OCI-LY3 (cell line): Measurements from ENCODE around the gene DNM3.

Source experiments
- H2AFZ ChIP-seq: fragments of 200-600, 300-600 bp; shearing (Covaris generic); 2 replicates; pipeline ENCODE4 v1.6.0; 2014; ENCODE audit warnings: antibody characterized with exemption, low read depth, low read length
- H3K27ac ChIP-seq: fragments of 200-600, 300-600 bp; sonication (generic); 2 replicates; pipeline ENCODE4 v1.5.1; 2014; ENCODE audit warnings: mild to moderate bottlenecking, low read length, moderate library complexity, mixed read lengths
- H3K27me3 ChIP-seq: fragments of 200-600, 300-600 bp; sonication (generic); 2 replicates; pipeline ENCODE4 v1.6.1; 2014; ENCODE audit warnings: low read depth, low read length, mixed read lengths
- H3K36me3 ChIP-seq: fragments of 200-600, 300-600 bp; sonication (generic); replicated peaks from 2 replicates; pipeline ENCODE3; 2014; ENCODE audit warnings: low read depth, low read length, mixed read lengths
- H3K4me1 ChIP-seq: fragments of 300-600, 200-600 bp; sonication (generic); 2 replicates; pipeline ENCODE4 v1.6.1; 2014; ENCODE audit warnings: low read length, mixed read lengths
- H3K4me2 ChIP-seq: fragments of 200-600, 300-600 bp; sonication (generic); 2 replicates; pipeline ENCODE4 v1.6.1; 2014; ENCODE audit warnings: low read length, mixed read lengths
- H3K4me3 ChIP-seq: fragments of 300-600, 200-600 bp; sonication (generic); 2 replicates; pipeline ENCODE4 v1.5.1; 2014; ENCODE audit warnings: antibody characterized with exemption, mild to moderate bottlenecking, low read length, moderate library complexity
- H3K79me2 ChIP-seq: fragments of 300-600, 200-600 bp; shearing (Covaris generic); 2 replicates; pipeline ENCODE4 v1.6.1; 2014; ENCODE audit warnings: mild to moderate bottlenecking, low read length, mixed read lengths
- H3K9ac ChIP-seq: fragments of 300-600, 200-600 bp; shearing (Covaris generic); 2 replicates; pipeline ENCODE4 v1.6.0; 2014; ENCODE audit warnings: mild to moderate bottlenecking, low read length, moderate library complexity
- H3K9me3 ChIP-seq: fragments of 200-600, 300-600 bp; shearing (Covaris generic); 2 replicates; pipeline ENCODE4 v1.6.1; 2014; ENCODE audit warnings: low read length, mixed read lengths; ENCODE audit not compliant: insufficient read depth
- H4K20me1 ChIP-seq: fragments of 200-600, 300-600 bp; sonication (generic); 2 replicates; pipeline ENCODE4 v1.6.1; 2016; ENCODE audit warnings: low read length, mixed read lengths; ENCODE audit not compliant: insufficient read depth
- CTCF ChIP-seq: fragments of 200-600, 300-600 bp; sonication (generic); IDR thresholded peaks from 2 replicates; pipeline ENCODE4 v1.5.1; 2014; ENCODE audit warnings: antibody characterized with exemption, low read length, low read depth
- EZH2phosphoT487 ChIP-seq: fragments of 200-600 bp; shearing (Covaris generic); IDR thresholded peaks from 2 replicates; pipeline ENCODE4 v1.6.1; 2018; ENCODE audit warnings: antibody characterized with exemption, mixed run types, low read depth

The DNM3 gene

GRCh38 chr1:171884475-171884874, 43.2 kb downstream of the DNM3 start:
- Histone ChIP-seq H3K4me3 (no peak overlapping the region), H3K27ac (no peak overlapping the region), H3K36me3 (no peaks in the 10 kb centered on the region), H3K9me3 (no peaks in the 10 kb centered on the region), H3K27me3 (no peaks in the 10 kb centered on the region), H4K20me1 (no peaks in the 10 kb centered on the region), H3K4me2 (no peak overlapping the region), H2AFZ (no peak overlapping the region), H3K9ac (no peak overlapping the region), H3K4me1 (peaks cover 6% of the 10 kb centered on the region; the same call in 1 of the 2 replicates), H3K79me2 (no peaks in the 10 kb centered on the region)
- TF ChIP-seq CTCF, result no peak
- no peak for TF ChIP-seq EZH2phosphoT487

GRCh38 chr1:171890131-171890530, 48.8 kb downstream of the DNM3 start:
- no peaks in the 10 kb centered on the region for H3K9me3 ChIP-seq
- no peak overlapping the region for H3K4me3 ChIP-seq
- no peaks in the 10 kb centered on the region for H3K4me1 ChIP-seq
- H3K9ac ChIP-seq, result no peak overlapping the region
- no peaks in the 10 kb centered on the region for H3K27me3 ChIP-seq
- no peak overlapping the region for H3K4me2 ChIP-seq
- TF ChIP-seq CTCF, result no peak
- TF ChIP-seq EZH2phosphoT487, result no peak
- H2AFZ ChIP-seq, result no peak overlapping the region
- H3K36me3 ChIP-seq, result no peaks in the 10 kb centered on the region
- H4K20me1 ChIP-seq, result no peaks in the 10 kb centered on the region
- no peak overlapping the region for H3K27ac ChIP-seq
- H3K79me2 ChIP-seq, result no peaks in the 10 kb centered on the region

GRCh38 chr1:171896936-171897703, 55.8 kb downstream of the DNM3 start:
- Histone ChIP-seq H3K9me3 (no peaks in the 10 kb centered on the region), H3K9ac (no peak overlapping the region), H3K4me1 (no peaks in the 10 kb centered on the region), H3K4me2 (no peak overlapping the region), H3K79me2 (no peaks in the 10 kb centered on the region), H2AFZ (no peak overlapping the region), H3K4me3 (no peak overlapping the region), H3K27me3 (no peaks in the 10 kb centered on the region), H3K36me3 (no peaks in the 10 kb centered on the region), H4K20me1 (no peaks in the 10 kb centered on the region), H3K27ac (no peak overlapping the region)
- TF ChIP-seq EZH2phosphoT487 (no peak), CTCF (no peak)

- Histone ChIP-seq H3K27me3 (no peaks in the 10 kb centered on the region), H3K27ac (no peak overlapping the region), H2AFZ (no peak overlapping the region), H3K9ac (no peak overlapping the region), H3K4me3 (no peak overlapping the region), H3K36me3 (no peaks in the 10 kb centered on the region), H3K4me2 (no peak overlapping the region), H3K4me1 (no peaks in the 10 kb centered on the region), H3K9me3 (no peaks in the 10 kb centered on the region), H4K20me1 (no peaks in the 10 kb centered on the region), H3K79me2 (no peaks in the 10 kb centered on the region)
- TF ChIP-seq CTCF, result no peak
- no peak for TF ChIP-seq EZH2phosphoT487
Measured at GRCh38 chr1:171898941-171899340, 57.6 kb downstream of the DNM3 start.
